Adrenal gland (tissue), 5 donors: ENCODE measurements around the gene APAF1.

Experiments used
- POLR2A ChIP-seq, 2 donors: fragments of 450-650 bp; IDR thresholded peaks; one replicate each; pipeline ENCODE4 v1.6.1; 2017; ENCODE audit warnings: antibody characterized with exemption in 2 of 2, mild to moderate bottlenecking in 2 of 2, moderate library complexity in 1 of 2
- TF ChIP-seq, protein P1 (sequence below), 6 experiments: fragments of 450-650 bp in 4 of 6; fragments of 200-600 bp in 2 of 6; sonication (generic) in 1 of 6; IDR thresholded peaks; 1 replicate in 5 of 6; 2 replicates in 1 of 6; pipeline versions ENCODE4 v1.5.1 to v1.8.0; 2016 to 2021; ENCODE audit warnings: antibody characterized with exemption in 6 of 6, mild to moderate bottlenecking in 2 of 6, moderate library complexity in 1 of 6
- donor health status: DM: no; HTN: no; CAD: no.

DNA sequence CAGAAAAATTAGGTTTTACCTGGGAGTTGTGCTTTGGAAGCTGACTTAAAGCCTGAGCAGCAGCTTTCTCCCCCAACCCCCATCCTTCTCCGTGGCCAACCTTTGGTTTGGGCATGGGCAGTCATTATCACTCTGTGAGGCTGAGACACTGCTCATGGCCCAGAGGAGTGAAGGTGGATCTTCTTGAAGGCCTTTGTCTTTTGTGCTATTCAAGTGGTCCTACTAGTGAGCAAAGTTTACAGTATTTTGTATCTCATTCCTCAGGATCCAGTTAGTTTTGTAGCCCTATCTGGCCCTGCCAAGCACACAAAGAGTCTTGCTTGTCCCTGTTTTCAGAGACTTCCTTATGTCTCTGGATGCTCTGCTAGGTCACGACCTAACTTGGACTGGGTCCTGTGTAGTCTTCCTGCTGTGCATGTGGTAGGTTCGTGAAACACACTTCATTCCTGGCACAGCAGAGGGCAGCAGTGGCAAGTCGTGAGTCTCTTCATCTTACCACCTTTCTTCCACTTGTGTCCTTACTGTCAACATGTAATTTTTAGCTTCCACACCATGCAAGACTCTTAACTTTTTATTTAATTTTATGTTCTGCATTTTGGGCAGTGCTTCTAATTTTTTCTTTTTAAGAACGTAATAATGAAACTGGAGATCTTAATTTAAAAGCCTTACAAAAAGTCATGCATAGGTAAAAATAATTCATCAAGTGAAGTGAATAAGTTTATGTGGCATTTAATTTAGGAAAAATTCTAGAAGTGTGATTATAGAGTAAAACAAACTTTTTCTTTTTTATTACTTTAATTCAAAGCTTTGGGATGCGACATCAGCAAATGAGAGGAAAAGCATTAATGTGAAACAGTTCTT, 53.7 kb downstream of the APAF1 start:
- TF ChIP-seq, protein P1, sequence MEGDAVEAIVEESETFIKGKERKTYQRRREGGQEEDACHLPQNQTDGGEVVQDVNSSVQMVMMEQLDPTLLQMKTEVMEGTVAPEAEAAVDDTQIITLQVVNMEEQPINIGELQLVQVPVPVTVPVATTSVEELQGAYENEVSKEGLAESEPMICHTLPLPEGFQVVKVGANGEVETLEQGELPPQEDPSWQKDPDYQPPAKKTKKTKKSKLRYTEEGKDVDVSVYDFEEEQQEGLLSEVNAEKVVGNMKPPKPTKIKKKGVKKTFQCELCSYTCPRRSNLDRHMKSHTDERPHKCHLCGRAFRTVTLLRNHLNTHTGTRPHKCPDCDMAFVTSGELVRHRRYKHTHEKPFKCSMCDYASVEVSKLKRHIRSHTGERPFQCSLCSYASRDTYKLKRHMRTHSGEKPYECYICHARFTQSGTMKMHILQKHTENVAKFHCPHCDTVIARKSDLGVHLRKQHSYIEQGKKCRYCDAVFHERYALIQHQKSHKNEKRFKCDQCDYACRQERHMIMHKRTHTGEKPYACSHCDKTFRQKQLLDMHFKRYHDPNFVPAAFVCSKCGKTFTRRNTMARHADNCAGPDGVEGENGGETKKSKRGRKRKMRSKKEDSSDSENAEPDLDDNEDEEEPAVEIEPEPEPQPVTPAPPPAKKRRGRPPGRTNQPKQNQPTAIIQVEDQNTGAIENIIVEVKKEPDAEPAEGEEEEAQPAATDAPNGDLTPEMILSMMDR (IDR thresholded peaks at IDR 0.05) = peak; percentile 33 to 81 (median 70)
- no peak for TF ChIP-seq POLR2A (IDR thresholded peaks at IDR 0.05)
